HG02798 (cell line): ENCODE data around the gene CNRIP1.
"Not testable (repeated sequence)": the region's sequence is repeated elsewhere in the genome, so short reads cannot be mapped to it uniquely, and the experiment has no call there.

Experiments
- ATAC-seq: cut with Tn5 transposase; IDR thresholded peaks from one replicate; pipeline ENCODE4 v1.9.1; 2021; ENCODE audit warnings: mild to moderate bottlenecking; ENCODE audit not compliant: unreplicated experiment, poor library complexity

CNRIP1 gene

GRCh38 chr2:68341062-68341329 lies 21.2 kb upstream of the CNRIP1 start:
- no peak for ATAC-seq

- ATAC-seq = no peak
Measured at GRCh38 chr2:68340226-68341061, 20.7 kb upstream of the CNRIP1 start.

GRCh38 chr2:68336192-68336591 lies 16.4 kb upstream of the CNRIP1 start:
- no peak for ATAC-seq

- no peak for ATAC-seq
Measured at GRCh38 chr2:68333931-68334330, 14.2 kb upstream of the CNRIP1 start.

GRCh38 chr2:68333009-68333408 lies 13.3 kb upstream of the CNRIP1 start:
- ATAC-seq = no peak

GRCh38 chr2:68330691-68331090 lies 10.9 kb upstream of the CNRIP1 start:
- no peak for ATAC-seq

GRCh38 chr2:68328901-68329300 lies 9.2 kb upstream of the CNRIP1 start:
- ATAC-seq = no peak

- ATAC-seq = no peak
Measured at GRCh38 chr2:68325056-68325455, 5.3 kb upstream of the CNRIP1 start.

GRCh38 chr2:68320118-68320641 lies 431 bp upstream of the CNRIP1 start:
- ATAC-seq = no peak

- no peak for ATAC-seq
Measured at GRCh38 chr2:68318914-68319397, 793 bp downstream of the CNRIP1 start.

- no peak for ATAC-seq
Measured at GRCh38 chr2:68317971-68318913, 1.5 kb downstream of the CNRIP1 start.

GRCh38 chr2:68316111-68316510 lies 3.6 kb downstream of the CNRIP1 start:
- no peak for ATAC-seq

GRCh38 chr2:68311033-68311432 lies 8.7 kb downstream of the CNRIP1 start:
- no peak for ATAC-seq

GRCh38 chr2:68309426-68309825 lies 10.3 kb downstream of the CNRIP1 start:
- ATAC-seq = no peak

GRCh38 chr2:68303902-68304272 lies 15.9 kb downstream of the CNRIP1 start:
- ATAC-seq = not testable (repeated sequence)

- ATAC-seq = no peak
Measured at GRCh38 chr2:68303033-68303901, 16.5 kb downstream of the CNRIP1 start.

GRCh38 chr2:68302281-68302875 lies 17.4 kb downstream of the CNRIP1 start:
- ATAC-seq = no peak

- ATAC-seq = peak; percentile 49
Measured at GRCh38 chr2:68295516-68295915, 24.2 kb downstream of the CNRIP1 start.

- no peak for ATAC-seq
Measured at GRCh38 chr2:68294913-68295312, 24.8 kb downstream of the CNRIP1 start.

GRCh38 chr2:68294187-68294586 lies 25.6 kb downstream of the CNRIP1 start:
- no peak for ATAC-seq
